ENCODE results near the gene NUMA1.

DNA sequence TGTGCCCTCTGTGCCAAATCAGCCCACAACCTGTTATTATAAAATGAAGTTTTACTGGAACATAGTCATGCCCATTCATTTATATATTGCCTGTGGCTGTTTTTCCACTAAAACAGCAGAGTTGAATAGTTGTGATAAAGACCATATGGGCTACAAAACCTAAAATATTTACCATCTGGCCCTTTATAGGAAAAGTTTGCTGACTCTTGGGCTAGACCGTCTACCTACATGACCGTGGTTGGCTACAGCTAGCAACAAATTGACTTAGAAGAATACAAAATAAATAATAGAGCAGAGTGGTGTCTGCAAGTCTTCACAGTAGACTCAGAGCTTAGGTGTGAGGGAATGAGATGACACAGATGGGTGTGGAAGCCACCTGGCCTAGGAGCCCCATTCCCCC lies 92.8 kb downstream of the NUMA1 start:
- no peak for TF ChIP-seq POLR2A (IDR thresholded peaks at IDR 0.05; ENCODE audit: low read length)
- no peak for TF ChIP-seq GATA1 (IDR thresholded peaks at IDR 0.05; ENCODE audit: low read depth, low read length)
